GM18868 (cell line): ENCODE data around the gene FAM200B.

Experiments used
- ATAC-seq: cut with Tn5 transposase; IDR thresholded peaks from one replicate; pipeline ENCODE4 v1.9.1; 2021; ENCODE audit warnings: mild to moderate bottlenecking, moderate library complexity; ENCODE audit not compliant: unreplicated experiment

Gene FAM200B

GRCh38 chr4:15667006-15667405 is 14.6 kb upstream of the FAM200B start:
- ATAC-seq: no peak

DNA sequence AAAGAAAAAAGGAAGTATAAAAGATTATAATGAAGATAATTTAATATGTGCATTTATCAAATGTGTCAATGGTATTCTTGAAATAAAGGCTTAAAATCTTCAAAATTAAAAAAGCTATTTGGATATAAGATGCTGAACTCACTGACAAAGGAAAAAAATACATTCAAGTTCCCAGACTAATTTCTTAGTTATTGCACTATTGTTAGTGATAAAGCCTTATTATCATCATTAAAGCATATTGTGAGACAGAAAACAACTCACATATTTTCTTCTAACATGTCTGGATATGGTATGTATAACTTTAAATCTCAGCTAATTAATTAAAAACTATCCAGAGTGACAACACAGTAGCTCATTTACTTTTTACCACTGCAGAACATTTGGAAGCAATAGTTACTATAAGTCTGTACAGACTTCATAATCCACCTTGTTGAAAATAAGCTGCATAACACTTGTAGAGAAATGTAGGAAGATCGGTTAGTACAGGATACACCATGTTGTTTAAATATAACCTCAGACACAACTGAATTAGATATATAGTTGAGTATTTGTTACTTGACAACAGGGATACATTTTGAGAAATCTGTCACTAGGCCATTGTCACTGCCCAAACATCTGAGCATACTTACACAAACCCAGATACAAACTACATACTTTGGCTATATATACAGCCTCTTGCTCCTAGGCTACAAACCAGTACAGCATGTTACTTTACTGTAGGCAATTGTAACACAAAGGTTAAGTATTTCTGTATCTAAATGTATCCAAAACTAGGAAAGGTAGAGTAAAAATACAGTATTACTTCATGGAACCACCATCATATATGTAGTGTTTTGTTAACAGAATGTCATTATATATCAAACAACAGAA is 12.8 kb upstream of the FAM200B start:
- ATAC-seq: peak; percentile 46

- no peak for ATAC-seq
Measured at GRCh38 chr4:15670576-15670975, 11.1 kb upstream of the FAM200B start.

GRCh38 chr4:15672101-15672500 is 9.5 kb upstream of the FAM200B start:
- ATAC-seq: no peak

GRCh38 chr4:15673337-15673736 is 8.3 kb upstream of the FAM200B start:
- no peak for ATAC-seq

DNA sequence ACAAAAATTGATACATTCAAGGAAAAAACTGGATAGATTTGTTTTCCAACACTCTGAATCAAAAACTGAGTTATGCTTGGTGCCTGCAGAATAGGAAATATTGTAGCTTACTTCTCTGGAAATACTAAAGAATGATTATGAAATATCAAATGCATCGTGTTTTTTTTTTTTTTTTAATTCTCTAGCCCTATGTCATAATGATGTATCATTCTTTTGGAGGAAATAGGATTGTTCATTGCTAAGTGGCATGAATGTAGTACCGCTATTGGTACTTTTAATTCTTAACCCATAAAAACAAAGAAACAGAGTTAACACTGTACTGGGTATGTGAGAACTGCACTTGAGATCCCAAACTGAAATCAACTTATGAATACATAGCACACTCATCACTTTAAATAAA is 7.6 kb upstream of the FAM200B start:
- no peak for ATAC-seq

GRCh38 chr4:15674926-15675325 is 6.7 kb upstream of the FAM200B start:
- no peak for ATAC-seq

DNA sequence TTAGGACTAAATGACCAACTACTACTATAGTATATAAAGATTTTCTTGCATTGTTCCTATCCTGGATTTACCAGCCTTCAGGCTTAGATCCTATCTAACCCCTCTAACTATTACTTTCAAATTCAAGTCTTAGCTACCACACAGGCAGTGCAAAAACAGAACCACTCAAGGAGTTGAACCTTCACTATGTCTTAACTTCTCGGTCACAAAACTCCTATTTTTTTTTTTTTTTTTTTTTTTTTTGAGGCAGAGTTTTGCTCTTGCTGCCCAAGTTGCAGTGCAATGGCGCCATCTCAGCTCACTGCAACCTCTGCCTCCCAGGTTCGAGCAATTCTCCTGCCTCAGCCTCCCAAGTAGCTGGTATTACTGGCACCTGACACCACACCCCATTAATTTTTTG is 6.3 kb upstream of the FAM200B start:
- ATAC-seq: no peak

DNA sequence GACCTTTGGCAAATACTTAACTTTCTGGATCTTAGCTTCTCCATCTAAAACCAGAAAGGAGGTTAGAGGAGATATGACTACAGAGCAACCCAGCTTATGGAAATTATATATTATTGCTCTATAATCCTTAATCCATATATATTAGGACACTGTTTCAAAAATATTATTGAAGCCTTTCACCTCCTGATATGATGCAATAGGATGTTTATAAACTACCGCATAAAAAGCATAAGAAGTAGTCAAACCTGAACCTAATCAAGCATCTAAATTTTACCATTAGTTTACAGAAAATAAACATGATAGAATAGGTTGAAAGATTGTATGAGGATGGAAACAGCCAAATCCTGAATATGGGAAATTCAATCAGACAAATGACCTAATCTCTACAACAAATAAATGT is 5.6 kb upstream of the FAM200B start:
- ATAC-seq: no peak

GRCh38 chr4:15676899-15677298 is 4.7 kb upstream of the FAM200B start:
- no peak for ATAC-seq

DNA sequence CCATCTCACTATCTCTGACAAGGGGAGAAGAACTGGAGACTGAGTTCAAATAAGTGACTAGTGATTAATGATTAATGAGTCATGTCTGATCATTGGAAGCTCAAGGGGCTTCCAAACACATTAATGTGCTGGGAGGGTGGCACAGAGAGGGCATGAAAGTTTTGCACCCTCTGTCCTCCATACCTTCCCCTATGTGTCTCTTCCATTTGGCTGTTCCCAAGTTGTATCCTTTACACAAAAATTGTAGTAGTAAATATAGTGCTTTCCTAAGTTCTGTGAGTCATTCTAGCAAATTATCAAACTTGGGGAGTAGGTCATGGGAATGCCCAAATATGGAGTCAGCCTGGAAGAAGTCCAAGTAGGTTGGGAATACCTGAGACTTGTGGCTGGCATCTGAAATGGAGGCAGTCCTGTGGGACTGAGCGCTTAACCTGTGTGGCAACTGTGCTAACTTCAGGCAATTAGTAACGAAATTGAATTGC is 4.1 kb upstream of the FAM200B start:
- ATAC-seq: no peak

DNA sequence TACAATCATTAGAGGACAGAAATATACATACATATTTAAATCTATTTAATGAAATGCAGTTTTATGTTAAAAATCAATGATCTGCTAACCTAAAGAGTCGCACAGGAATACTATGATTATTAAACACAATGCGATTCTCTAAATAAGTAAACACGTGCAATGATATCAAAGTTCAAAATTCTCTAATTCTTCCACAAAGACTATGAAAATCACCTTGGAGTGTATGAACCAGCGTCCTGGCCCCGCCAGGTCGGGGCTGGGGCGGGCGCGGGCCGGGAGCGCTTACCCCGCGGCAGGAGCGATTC is 608 bp upstream of the FAM200B start:
- no peak for ATAC-seq

GRCh38 chr4:15682242-15683142 is 865 bp downstream of the FAM200B start:
- no peak for ATAC-seq

DNA sequence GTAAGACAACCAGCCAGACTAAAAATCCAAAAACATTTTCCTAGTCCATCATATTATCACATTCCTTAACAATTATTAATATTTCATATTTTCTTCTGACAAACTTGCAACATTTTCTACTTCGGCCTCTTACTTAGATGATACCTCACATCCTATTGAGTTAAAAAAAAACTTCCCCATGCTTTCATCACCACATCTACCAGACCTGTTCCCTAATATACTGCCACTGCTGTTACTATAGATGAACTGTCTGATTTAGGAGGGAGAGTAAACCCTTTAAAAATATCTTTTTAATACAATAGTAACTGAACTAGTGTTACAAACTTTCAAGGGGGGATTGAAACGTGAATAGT is 1.5 kb downstream of the FAM200B start:
- no peak for ATAC-seq

DNA sequence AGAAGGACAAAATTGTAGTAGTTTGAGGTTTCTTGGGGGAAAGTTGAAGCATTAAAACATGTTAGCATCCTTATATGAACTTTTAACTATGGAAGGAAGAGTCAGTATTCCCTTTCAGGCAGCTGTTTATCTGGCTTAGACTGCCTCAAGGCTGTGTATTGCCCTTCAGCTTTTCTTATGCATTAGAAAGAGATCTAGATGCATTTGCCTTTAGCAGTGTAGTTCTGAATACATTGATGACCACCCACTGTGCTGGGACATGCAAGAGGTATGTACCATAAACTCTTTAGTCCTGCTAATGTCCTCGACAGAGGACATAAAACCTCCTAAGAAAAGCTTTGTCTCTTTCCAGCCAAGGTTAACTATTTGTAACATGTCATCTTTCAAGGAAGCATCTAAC is 2.9 kb downstream of the FAM200B start:
- ATAC-seq: no peak

GRCh38 chr4:15688051-15688450 is 6.4 kb downstream of the FAM200B start:
- no peak for ATAC-seq

DNA sequence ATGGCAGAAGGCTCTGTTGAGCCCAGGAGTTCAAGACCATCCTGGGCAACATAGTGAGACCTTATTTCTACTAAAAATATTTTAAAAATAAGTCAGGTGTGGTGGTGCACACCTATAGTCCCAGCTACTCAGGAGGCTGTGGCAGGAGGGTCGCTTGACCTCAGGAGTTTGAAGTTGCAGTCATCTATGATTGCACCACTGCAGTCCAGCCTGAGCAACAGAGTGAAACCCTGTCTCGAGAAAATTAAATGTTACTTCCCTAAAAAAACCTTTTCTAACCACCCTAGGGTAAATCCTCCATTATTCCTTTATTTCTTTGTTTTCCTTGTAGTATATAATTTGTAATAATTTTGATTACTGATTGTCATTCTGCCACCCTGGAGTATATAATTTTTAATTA is 7.9 kb downstream of the FAM200B start:
- no peak for ATAC-seq

GRCh38 chr4:15690020-15690809 is 8.6 kb downstream of the FAM200B start:
- ATAC-seq: no peak

- ATAC-seq: no peak
Measured at GRCh38 chr4:15691346-15692135, 9.9 kb downstream of the FAM200B start.

DNA sequence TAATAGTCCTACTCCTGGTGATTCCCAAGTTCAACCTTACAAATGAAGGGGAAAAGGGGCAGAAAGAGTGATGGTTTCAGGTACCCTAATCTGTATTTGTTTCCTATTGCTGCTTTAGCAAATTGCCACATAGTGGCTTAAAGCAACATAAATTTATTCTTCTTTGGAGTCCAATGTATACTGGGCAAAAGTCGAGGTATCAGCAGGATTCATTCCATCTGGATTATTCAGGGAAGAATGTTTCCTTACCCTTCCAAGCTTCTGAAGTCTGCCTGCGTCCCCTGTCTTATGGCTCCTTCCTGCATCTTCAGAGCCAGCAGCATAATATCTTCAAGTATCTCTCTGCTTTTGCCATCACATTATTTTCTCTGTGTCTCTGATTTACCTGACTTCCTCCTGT is 11.0 kb downstream of the FAM200B start:
- ATAC-seq: no peak

DNA sequence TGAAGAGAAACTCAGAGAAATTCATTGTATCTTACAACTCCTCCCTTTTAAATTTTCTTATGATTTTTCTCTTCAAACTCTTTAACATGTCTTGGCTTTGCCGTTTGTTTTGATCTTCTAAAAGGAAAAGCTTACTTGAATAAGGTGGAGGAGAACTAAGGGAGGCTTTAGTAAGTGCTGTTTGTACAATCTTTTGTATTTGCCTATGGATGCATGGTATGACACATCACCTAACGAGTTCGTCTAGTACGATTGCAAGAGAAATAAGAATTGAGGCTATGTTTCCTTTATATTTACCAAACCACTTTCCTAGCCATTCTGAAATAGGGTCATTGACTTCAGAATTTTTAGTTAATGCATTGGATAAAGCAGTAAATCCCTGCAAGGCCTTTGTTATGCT is 12.8 kb downstream of the FAM200B start:
- no peak for ATAC-seq
